Stimulated activated CD8-positive, alpha-beta memory T cell treated with anti-CD3 and anti-CD28 coated beads, Interleukin-4, amount 100 ng/mL, for 24 hours (primary cell): ENCODE measurements around the gene ATP5F1B.

Experiments
- DNase-seq: peaks from one replicate; pipeline ENCODE4 v3.0.0-alpha.2; 2020; ENCODE audit warnings: low read depth

ATP5F1B gene

GRCh38 chr12:56616925-56617324, 28.9 kb downstream of the ATP5F1B start:
- DNase-seq, result no peak

- no peak for DNase-seq
These were observed 29.5 kb downstream of the ATP5F1B start for GRCh38 chr12:56616244-56616643.

- no peak for DNase-seq
These were observed 31.2 kb downstream of the ATP5F1B start for GRCh38 chr12:56614627-56615026.

- DNase-seq, result no peak
These were observed 41.4 kb downstream of the ATP5F1B start for GRCh38 chr12:56604355-56604754.

GRCh38 chr12:56602239-56602638, 43.5 kb downstream of the ATP5F1B start:
- no peak for DNase-seq

- DNase-seq, result no peak
These were observed 44.3 kb downstream of the ATP5F1B start for GRCh38 chr12:56601503-56601902.

- no peak for DNase-seq
These were observed 45.0 kb downstream of the ATP5F1B start for GRCh38 chr12:56600753-56601152.

- DNase-seq, result no peak
These were observed 46.0 kb downstream of the ATP5F1B start for GRCh38 chr12:56599797-56600196.

GRCh38 chr12:56599041-56599440, 46.7 kb downstream of the ATP5F1B start:
- no peak for DNase-seq

GRCh38 chr12:56596815-56597214, 49.0 kb downstream of the ATP5F1B start:
- DNase-seq, result no peak

- peak; percentile 38 for DNase-seq
These were observed 51.7 kb downstream of the ATP5F1B start for GRCh38 chr12:56593909-56594621.

- no peak for DNase-seq
These were observed 53.8 kb downstream of the ATP5F1B start for GRCh38 chr12:56591961-56592360.

GRCh38 chr12:56591126-56591525, 54.7 kb downstream of the ATP5F1B start:
- no peak for DNase-seq

- no peak for DNase-seq
These were observed 55.5 kb downstream of the ATP5F1B start for GRCh38 chr12:56590237-56590830.

- no peak for DNase-seq
These were observed 56.0 kb downstream of the ATP5F1B start for GRCh38 chr12:56589783-56590182.
